ENCODE results near the gene ARL17A.
"Not testable (repeated sequence)": the region's sequence is repeated elsewhere in the genome, so short reads cannot be mapped to it uniquely, and the experiment has no call there.

Gene ARL17A

GRCh38 chr17:46579083-46580075 lies at the start of gene ARL17A:
TSS of gene ARL17A (minus strand) at chr17:46579691. CDS start at chr17:46576322, 3,369 bp downstream.
- not testable (repeated sequence) for DNase-seq (ENCODE audit: low read depth)

- not testable (repeated sequence) for DNase-seq (ENCODE audit: low read depth)
Measured at GRCh38 chr17:46628753-46629436, 49.4 kb upstream of the ARL17A start.

GRCh38 chr17:46627452-46627851 lies 48.0 kb upstream of the ARL17A start:
- DNase-seq (ENCODE audit: low read depth), result not testable (repeated sequence)

GRCh38 chr17:46624726-46625125 lies 45.2 kb upstream of the ARL17A start:
- not testable (repeated sequence) for DNase-seq (ENCODE audit: low read depth)

GRCh38 chr17:46623790-46624189 lies 44.3 kb upstream of the ARL17A start:
- not testable (repeated sequence) for DNase-seq (ENCODE audit: low read depth)

GRCh38 chr17:46618975-46619374 lies 39.5 kb upstream of the ARL17A start:
- DNase-seq (ENCODE audit: low read depth), result not testable (repeated sequence)

- not testable (repeated sequence) for DNase-seq (ENCODE audit: low read depth)
Measured at GRCh38 chr17:46617121-46617520, 37.6 kb upstream of the ARL17A start.

GRCh38 chr17:46613876-46614275 lies 34.4 kb upstream of the ARL17A start:
- not testable (repeated sequence) for DNase-seq (ENCODE audit: low read depth)

GRCh38 chr17:46611304-46611703 lies 31.8 kb upstream of the ARL17A start:
- DNase-seq (ENCODE audit: low read depth), result not testable (repeated sequence)

GRCh38 chr17:46603125-46603524 lies 23.6 kb upstream of the ARL17A start:
- not testable (repeated sequence) for DNase-seq (ENCODE audit: low read depth)

GRCh38 chr17:46600767-46601166 lies 21.3 kb upstream of the ARL17A start:
- DNase-seq (ENCODE audit: low read depth), result not testable (repeated sequence)

GRCh38 chr17:46598344-46598931 lies 18.9 kb upstream of the ARL17A start:
- not testable (repeated sequence) for DNase-seq (ENCODE audit: low read depth)

- not testable (repeated sequence) for DNase-seq (ENCODE audit: low read depth)
Measured at GRCh38 chr17:46591332-46591731, 11.8 kb upstream of the ARL17A start.

GRCh38 chr17:46590157-46591146 lies 11.0 kb upstream of the ARL17A start, which contains the start of gene NSF:
TSS of gene NSF (plus strand) at chr17:46590669. CDS start at chr17:46590776, 107 bp downstream.
- not testable (repeated sequence) for DNase-seq (ENCODE audit: low read depth)

- not testable (repeated sequence) for DNase-seq (ENCODE audit: low read depth)
Measured at GRCh38 chr17:46585444-46585843, 6.0 kb upstream of the ARL17A start.

- DNase-seq (ENCODE audit: low read depth), result not testable (repeated sequence)
Measured at GRCh38 chr17:46580082-46580481, 591 bp upstream of the ARL17A start.

- not testable (repeated sequence) for DNase-seq (ENCODE audit: low read depth)
Measured at GRCh38 chr17:46571796-46572195, 7.7 kb downstream of the ARL17A start.

- not testable (repeated sequence) for DNase-seq (ENCODE audit: low read depth)
Measured at GRCh38 chr17:46566980-46567379, 12.5 kb downstream of the ARL17A start.

GRCh38 chr17:46566284-46566683 lies 13.2 kb downstream of the ARL17A start:
- DNase-seq (ENCODE audit: low read depth), result not testable (repeated sequence)

GRCh38 chr17:46560048-46560447 lies 19.4 kb downstream of the ARL17A start:
- not testable (repeated sequence) for DNase-seq (ENCODE audit: low read depth)

GRCh38 chr17:46559155-46559554 lies 20.3 kb downstream of the ARL17A start:
- not testable (repeated sequence) for DNase-seq (ENCODE audit: low read depth)
